NCI-H1417 treated with DMSO at 0.1 percent for 48 hours (cell line): ENCODE results near the gene HYDIN.

Source experiments
- DNase-seq: peaks from one replicate; lab custom pipeline; 2025; lab: John Stamatoyannopoulos, UW

Gene HYDIN

GRCh38 chr16:70788668-70789594, 441.6 kb downstream of the HYDIN start:
- no peak for DNase-seq

GRCh38 chr16:70786020-70786755, 444.3 kb downstream of the HYDIN start:
- no peak for DNase-seq

- no peak for DNase-seq
These were observed 445.6 kb downstream of the HYDIN start for GRCh38 chr16:70784692-70785555.

DNA sequence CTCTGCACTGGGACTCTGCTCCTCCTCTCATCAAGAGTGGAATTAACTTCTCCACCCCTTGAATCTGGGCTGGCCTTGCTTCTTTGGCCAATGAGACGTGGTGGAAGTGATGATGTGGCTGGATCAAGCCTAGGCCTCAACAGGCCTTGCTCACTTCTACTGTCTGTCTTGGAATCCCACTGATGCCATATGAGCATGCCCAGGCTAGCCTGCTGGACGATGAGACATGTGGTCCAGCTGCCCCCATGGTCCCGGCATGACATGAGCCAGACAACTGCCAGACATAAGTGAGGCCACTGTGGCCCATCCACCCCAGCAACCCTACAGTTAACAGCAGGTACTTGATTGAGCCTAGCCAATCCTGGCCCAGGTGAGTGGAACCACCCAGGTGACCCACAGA, 448.3 kb downstream of the HYDIN start:
- DNase-seq: no peak

DNA sequence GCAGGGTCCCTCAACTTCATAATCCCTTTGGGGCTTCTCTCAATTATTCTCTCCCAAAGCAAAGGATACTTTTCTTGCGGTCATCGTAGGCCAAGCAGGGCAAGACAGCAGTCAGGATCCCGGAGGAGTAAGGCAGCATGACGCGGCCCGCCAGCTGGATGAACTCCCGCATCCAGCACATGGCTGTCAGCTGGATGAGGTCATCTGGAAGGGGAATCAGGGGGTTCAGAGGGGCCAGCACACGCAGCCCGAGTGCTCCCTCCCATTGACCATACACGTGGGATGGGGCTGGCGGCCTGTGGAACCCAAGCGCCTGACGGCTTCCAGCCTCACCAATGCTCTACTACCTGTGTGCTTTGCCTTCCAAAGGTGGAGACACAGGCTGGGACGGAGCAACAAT, 448.7 kb downstream of the HYDIN start:
- DNase-seq: no peak

DNA sequence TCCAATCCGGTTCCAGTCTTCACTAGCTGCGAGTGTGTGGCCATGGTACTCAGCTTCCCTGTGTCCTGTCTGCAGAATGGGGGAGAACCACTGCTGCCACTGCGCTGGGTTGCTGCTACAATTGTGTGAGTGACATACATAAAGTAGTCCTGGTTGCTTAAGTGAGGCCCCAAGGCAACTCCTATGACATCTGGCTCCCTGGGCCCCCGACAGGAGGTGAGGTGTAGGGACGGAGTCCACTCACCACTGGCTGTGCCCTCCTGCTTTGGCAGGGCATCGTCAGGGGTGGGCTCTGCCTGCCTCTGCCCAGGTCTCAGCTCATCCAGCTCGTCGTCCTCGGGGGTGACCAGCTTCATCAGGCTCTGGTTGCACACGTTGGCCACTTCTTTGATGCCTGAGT, 450.0 kb downstream of the HYDIN start:
- no peak for DNase-seq

GRCh38 chr16:70779361-70779760, 451.2 kb downstream of the HYDIN start:
- no peak for DNase-seq

DNA sequence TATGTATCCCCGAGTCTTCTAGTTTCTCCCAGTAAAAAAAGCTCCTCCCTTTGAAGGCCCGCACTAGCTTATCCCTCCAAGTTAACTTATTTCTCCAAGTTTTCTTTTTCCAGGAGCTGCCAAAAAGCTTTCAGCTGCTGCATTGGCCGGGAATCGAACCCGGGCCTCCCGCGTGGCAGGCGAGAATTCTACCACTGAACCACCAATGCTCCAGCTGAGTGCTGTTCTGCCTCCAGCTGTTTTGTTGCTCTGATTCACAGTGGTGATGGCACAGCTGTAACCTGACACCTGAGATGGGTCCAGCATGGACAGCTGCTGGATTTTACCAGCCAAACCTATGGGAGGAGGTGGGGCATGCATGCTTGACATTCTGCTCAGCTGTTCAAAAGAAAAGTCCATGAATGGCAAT, 451.6 kb downstream of the HYDIN start:
- no peak for DNase-seq

- DNase-seq: no peak
These were observed 452.5 kb downstream of the HYDIN start for GRCh38 chr16:70777973-70778406.

DNA sequence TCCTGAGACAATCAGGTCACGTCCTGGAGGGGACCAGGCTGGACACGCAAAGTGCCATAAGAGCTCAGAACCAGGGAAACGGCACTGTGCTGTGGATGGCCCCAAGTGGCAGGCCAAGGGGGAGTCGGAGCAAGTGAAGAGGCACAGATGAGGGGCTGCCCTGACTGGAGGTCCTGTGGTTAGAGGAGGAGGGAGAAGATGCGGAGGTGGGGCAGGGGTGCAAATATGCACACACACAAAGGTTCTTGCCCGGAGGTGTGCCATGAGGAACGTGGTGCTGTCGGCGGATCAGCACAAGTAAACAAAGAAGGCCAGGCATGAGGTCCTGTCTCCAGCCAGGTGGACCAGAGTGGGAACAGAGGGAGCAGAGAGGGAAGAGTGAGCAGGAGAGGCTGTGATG, 453.0 kb downstream of the HYDIN start:
- DNase-seq: no peak

- no peak for DNase-seq
These were observed 455.1 kb downstream of the HYDIN start for GRCh38 chr16:70775399-70775798.

- no peak for DNase-seq
These were observed 456.3 kb downstream of the HYDIN start for GRCh38 chr16:70774261-70774660.

GRCh38 chr16:70772493-70772892, 458.0 kb downstream of the HYDIN start:
- DNase-seq: no peak

GRCh38 chr16:70770626-70771552, 459.6 kb downstream of the HYDIN start:
- DNase-seq: no peak

- no peak for DNase-seq
These were observed 460.3 kb downstream of the HYDIN start for GRCh38 chr16:70770291-70770625.

- DNase-seq: no peak
These were observed 460.8 kb downstream of the HYDIN start for GRCh38 chr16:70769761-70770160.

GRCh38 chr16:70769131-70769530, 461.4 kb downstream of the HYDIN start:
- no peak for DNase-seq

GRCh38 chr16:70768203-70768580, 462.3 kb downstream of the HYDIN start:
- no peak for DNase-seq

- no peak for DNase-seq
These were observed 462.9 kb downstream of the HYDIN start for GRCh38 chr16:70767377-70768202.

GRCh38 chr16:70766658-70767057, 463.9 kb downstream of the HYDIN start:
- no peak for DNase-seq
